MCF 10A (cell line): Measurements from ENCODE around the gene ZNF709. TPM values are rescaled to one million over a fixed set of nuclear protein-coding genes. Genes with fewer than 3 reads are reported as not detected.

ENCODE experiments used
- total RNA-seq: library from RNA; stranded (reverse); gene quantifications from 2 replicates; pipeline ENCODE4 v1.2.3, GENCODE V29; 2022

Gene ZNF709
- total RNA-seq, 1 experiment from 2014 or later = 0.23 TPM

Other genes with a start within 250 kb of the ZNF709 start
- gene ZNF44, start 189.9 kb downstream of the ZNF709 start, total RNA-seq = 10.3 and 10.5 TPM in 2 replicates
- 1.1 and 1.3 TPM in 2 replicates for gene ZNF563, start 151.2 kb downstream of the ZNF709 start, total RNA-seq
- gene ZNF442, start 119.1 kb downstream of the ZNF709 start, total RNA-seq = 0.44 and 0.49 TPM in 2 replicates
- 1.0 and 1.8 TPM in 2 replicates for gene ZNF799, start 83.5 kb downstream of the ZNF709 start, total RNA-seq
- 0.79 and 1.6 TPM in 2 replicates for gene ZNF443, start 43.8 kb downstream of the ZNF709 start, total RNA-seq
- 4.4 and 5.1 TPM in 2 replicates for gene ZNF564, start 66.7 kb upstream of the ZNF709 start, total RNA-seq
- gene ZNF490, start 126.0 kb upstream of the ZNF709 start, total RNA-seq = 6.9 and 8.4 TPM in 2 replicates
- 23.7 and 40.2 TPM in 2 replicates for gene ZNF791, start 126.1 kb upstream of the ZNF709 start, total RNA-seq
- gene MAN2B1, start 181.9 kb upstream of the ZNF709 start, total RNA-seq = 53.8 and 67.0 TPM in 2 replicates
- gene WDR83, start 182.0 kb upstream of the ZNF709 start, total RNA-seq = 9.3 and 11.7 TPM in 2 replicates
- 74.2 and 85.8 TPM in 2 replicates for gene DHPS, start 197.1 kb upstream of the ZNF709 start, total RNA-seq
- not detected in 2 replicates for gene GNG14, start 203.2 kb upstream of the ZNF709 start, total RNA-seq
- 10.8 and 13.8 TPM in 2 replicates for gene FBXW9, start 211.8 kb upstream of the ZNF709 start, total RNA-seq
- gene TNPO2, start 239.1 kb upstream of the ZNF709 start, total RNA-seq = 74.7 and 89.5 TPM in 2 replicates
- gene TRIR, start 249.9 kb upstream of the ZNF709 start, total RNA-seq = 139 and 146 TPM in 2 replicates